GM18858 (cell line): ENCODE results near the gene PCDHB13.
"Not testable (repeated sequence)": the region's sequence is repeated elsewhere in the genome, so short reads cannot be mapped to it uniquely, and the experiment has no call there.

Source experiments
- ATAC-seq: cut with Tn5 transposase; IDR thresholded peaks from one replicate; pipeline ENCODE4 v1.9.1; 2021; ENCODE audit not compliant: unreplicated experiment

Gene PCDHB13

GRCh38 chr5:141201126-141201525, 12.6 kb upstream of the PCDHB13 start:
- not testable (repeated sequence) for ATAC-seq

- ATAC-seq: not testable (repeated sequence)
Measured at GRCh38 chr5:141201646-141202045, 12.1 kb upstream of the PCDHB13 start.

- no peak for ATAC-seq
Measured at GRCh38 chr5:141208478-141208877, 5.2 kb upstream of the PCDHB13 start, which contains the start of gene PCDHB12. PCDHB12 (plus strand) TSS chr5:141208719; CDS start chr5:141208908, 189 bp downstream.

DNA sequence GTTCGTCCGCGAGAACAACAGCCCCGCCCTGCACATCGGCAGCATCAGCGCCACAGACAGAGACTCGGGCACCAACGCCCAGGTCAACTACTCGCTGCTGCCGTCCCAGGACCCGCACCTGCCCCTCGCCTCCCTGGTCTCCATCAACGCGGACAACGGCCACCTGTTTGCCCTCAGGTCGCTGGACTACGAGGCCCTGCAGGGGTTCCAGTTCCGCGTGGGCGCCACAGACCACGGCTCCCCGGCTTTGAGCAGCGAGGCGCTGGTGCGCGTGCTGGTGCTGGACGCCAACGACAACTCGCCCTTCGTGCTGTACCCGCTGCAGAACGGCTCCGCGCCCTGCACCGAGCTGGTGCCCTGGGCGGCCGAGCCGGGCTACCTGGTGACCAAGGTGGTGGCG, 3.4 kb upstream of the PCDHB13 start:
- ATAC-seq: not testable (repeated sequence)

DNA sequence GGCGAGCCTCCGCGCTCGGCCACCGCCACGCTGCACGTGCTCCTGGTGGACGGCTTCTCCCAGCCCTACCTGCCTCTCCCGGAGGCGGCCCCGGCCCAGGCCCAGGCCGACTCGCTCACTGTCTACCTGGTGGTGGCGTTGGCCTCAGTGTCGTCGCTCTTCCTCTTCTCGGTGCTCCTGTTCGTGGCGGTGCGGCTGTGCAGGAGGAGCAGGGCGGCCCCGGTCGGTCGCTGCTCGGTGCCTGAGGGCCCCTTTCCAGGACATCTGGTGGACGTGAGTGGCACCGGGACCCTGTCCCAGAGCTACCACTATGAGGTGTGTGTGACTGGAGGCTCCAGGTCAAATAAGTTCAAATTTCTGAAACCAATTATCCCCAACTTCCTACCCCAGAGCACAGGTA, 2.9 kb upstream of the PCDHB13 start:
- ATAC-seq: not testable (repeated sequence)

- ATAC-seq: not testable (repeated sequence)
Measured at GRCh38 chr5:141214583-141214982, 864 bp downstream of the PCDHB13 start.

DNA sequence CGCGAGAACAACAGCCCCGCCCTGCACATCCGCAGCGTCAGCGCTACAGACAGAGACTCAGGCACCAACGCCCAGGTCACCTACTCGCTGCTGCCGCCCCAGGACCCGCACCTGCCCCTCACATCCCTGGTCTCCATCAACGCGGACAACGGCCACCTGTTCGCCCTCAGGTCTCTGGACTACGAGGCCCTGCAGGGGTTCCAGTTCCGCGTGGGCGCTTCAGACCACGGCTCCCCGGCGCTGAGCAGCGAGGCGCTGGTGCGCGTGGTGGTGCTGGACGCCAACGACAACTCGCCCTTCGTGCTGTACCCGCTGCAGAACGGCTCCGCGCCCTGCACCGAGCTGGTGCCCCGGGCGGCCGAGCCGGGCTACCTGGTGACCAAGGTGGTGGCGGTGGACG, 1.8 kb downstream of the PCDHB13 start:
- not testable (repeated sequence) for ATAC-seq

- not testable (repeated sequence) for ATAC-seq
Measured at GRCh38 chr5:141216035-141216434, 2.3 kb downstream of the PCDHB13 start.

- no peak for ATAC-seq
Measured at GRCh38 chr5:141223112-141223783, 9.5 kb downstream of the PCDHB13 start, which contains the start of gene PCDHB14. PCDHB14 (plus strand) TSS chr5:141223343; CDS start chr5:141223506, 163 bp downstream.

GRCh38 chr5:141224844-141225243, 11.1 kb downstream of the PCDHB13 start:
- not testable (repeated sequence) for ATAC-seq

- not testable (repeated sequence) for ATAC-seq
Measured at GRCh38 chr5:141225421-141225820, 11.7 kb downstream of the PCDHB13 start.

- ATAC-seq: no peak
Measured at GRCh38 chr5:141234109-141234667, 20.5 kb downstream of the PCDHB13 start.

DNA sequence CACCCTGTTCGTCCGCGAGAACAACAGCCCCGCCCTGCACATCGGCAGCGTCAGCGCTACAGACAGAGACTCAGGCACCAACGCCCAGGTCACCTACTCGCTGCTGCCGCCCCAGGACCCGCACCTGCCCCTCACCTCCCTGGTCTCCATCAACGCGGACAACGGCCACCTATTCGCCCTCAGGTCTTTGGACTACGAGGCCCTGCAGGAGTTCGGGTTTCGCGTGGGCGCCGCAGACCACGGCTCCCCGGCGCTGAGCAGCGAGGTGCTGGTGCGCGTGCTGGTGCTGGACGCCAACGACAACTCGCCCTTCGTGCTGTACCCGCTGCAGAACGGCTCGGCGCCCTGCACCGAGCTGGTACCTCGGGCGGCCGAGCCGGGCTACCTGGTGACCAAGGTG, 22.2 kb downstream of the PCDHB13 start:
- not testable (repeated sequence) for ATAC-seq

- ATAC-seq: no peak
Measured at GRCh38 chr5:141236516-141237313, 23.0 kb downstream of the PCDHB13 start.

DNA sequence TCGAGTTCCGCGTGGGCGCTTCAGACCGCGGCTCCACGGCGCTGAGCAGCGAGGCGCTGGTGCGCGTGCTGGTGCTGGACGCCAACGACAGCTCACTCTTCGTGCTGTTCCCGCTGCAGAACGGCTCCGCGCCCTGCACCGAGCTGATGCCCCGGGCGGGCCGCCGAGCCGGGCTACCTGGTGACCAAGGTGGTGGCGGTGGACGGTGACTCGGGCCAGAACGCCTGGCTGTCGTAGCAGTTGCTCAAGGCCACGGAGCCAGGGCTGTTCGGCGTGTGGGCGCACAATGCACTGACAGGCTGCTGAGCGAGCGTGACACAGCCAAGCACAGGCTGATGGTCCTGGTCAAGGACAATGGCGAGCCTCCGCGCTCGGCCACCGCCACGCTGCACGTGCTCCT, 27.8 kb downstream of the PCDHB13 start:
- ATAC-seq: no peak

DNA sequence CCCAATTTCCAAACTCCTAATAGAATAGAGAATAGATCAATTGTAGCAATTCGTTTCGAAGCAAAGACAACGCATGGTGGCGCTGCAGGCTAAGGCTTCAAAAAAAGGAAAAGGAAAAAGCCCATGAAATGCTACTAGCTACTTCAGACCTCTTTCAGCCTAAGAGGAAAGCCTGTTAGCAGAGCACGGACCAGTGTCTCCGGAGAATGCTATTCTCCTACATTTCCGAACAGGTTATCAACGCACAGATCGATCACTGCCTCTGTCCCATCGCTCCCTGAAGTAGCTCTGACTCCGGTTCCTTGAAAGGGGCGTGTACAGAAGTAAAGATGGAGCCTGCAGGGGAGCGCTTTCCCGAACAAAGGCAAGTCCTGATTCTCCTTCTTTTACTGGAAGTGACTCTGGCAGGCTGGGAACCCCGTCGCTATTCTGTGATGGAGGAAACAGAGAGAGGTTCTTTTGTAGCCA, 31.6 kb downstream of the PCDHB13 start, which contains the start of gene PCDHB15:
Gene PCDHB15 (plus strand): TSS at position 146 of the 468 bp plus-strand sequence. CDS start 184 bp downstream, at position 330.
- ATAC-seq: no peak

DNA sequence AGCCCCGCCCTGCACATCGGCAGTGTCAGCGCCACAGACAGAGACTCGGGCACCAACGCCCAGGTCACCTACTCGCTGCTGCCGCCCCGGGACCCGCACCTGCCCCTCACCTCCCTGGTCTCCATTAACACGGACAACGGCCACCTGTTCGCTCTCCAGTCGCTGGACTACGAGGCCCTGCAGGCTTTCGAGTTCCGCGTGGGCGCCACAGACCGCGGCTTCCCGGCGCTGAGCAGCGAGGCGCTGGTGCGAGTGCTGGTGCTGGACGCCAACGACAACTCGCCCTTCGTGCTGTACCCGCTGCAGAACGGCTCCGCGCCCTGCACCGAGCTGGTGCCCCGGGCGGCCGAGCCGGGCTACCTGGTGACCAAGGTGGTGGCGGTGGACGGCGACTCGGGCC, 33.3 kb downstream of the PCDHB13 start:
- not testable (repeated sequence) for ATAC-seq

DNA sequence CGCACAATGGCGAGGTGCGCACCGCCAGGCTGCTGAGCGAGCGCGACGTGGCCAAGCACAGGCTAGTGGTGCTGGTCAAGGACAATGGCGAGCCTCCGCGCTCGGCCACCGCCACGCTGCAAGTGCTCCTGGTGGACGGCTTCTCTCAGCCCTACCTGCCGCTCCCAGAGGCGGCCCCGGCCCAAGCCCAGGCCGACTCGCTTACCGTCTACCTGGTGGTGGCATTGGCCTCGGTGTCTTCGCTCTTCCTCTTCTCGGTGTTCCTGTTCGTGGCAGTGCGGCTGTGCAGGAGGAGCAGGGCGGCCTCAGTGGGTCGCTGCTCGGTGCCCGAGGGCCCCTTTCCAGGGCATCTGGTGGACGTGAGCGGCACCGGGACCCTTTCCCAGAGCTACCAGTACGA, 33.7 kb downstream of the PCDHB13 start:
- not testable (repeated sequence) for ATAC-seq

DNA sequence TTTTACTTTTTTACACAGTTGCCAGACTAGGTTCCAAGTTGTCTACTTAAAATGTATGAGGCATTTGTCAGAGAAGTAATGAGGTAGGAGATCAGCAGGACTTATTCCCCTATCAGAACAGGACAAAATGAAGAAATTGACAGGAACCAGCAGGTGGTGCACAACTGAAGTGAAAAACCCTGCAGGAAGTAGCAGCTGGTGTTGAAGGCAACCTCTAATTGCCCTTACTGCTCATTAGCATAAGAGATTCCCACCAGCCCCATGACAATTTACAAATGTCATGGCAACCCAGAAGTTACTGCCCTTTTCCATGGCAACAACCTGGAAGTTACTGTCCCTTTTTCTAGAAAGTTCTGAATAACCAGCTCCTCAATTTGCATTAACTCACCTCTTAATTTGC, 36.9 kb downstream of the PCDHB13 start:
- no peak for ATAC-seq

DNA sequence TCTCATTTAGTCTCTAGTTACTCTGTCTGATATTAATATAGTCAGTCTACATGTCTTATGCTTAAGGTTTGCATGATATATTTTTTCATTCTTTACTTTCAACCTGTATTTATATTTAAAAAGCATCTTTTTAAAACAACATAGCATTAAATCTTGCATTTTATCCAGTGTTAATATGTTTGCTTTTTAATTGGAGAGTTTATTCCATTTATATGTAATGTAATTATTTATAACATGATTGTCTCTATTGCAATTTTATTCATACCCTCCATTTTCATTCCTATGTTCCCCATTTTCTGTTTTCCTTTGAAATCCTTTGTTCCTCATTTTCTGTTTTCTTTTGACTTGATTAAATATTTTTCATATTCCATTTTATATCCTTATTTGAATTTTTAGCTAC, 44.7 kb downstream of the PCDHB13 start:
- no peak for ATAC-seq

DNA sequence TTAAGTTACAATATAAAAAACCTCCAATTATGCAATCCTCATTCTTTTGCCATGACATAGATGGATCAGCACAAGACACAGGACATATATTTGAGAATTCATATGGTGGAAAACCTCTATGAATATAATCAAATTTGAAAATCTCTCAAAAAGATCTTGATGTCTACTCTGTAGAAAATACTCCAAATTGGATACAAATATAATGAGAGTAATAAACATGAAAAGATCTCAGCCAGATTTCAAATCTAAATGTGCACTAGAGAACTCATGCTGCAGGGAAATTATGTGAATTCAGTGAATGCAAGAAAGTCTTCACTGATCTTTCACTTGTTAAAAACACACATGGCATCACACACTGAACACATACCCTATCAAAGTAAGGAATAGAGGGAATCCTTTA, 45.2 kb downstream of the PCDHB13 start:
- ATAC-seq: no peak
